Tibial nerve (tissue), 4 donors: ENCODE measurements around the gene KRT1. TPM values are rescaled to one million over a fixed set of nuclear protein-coding genes. Genes with fewer than 3 reads are reported as not detected.

Experiments used
- DNase-seq, 2 donors: peaks; one replicate each; pipeline ENCODE4 v3.0.0-alpha.2; 2019; ENCODE audit warnings: low spot score in 2 of 2
- H3K27ac ChIP-seq, 4 donors: fragments of 200-600 bp; sonication (generic) in 3 of 4; one replicate each; pipeline ENCODE4 v1.5.1; 2017 to 2019; ENCODE audit warnings: mild to moderate bottlenecking in 1 of 4
- H3K27me3 ChIP-seq, 2 donors: fragments of 200-600 bp; sonication (generic) in 1 of 2; one replicate each; pipeline versions ENCODE4 v1.5.1 to v1.6.0; 2017 to 2019
- H3K36me3 ChIP-seq, 3 donors: fragments of 200-600 bp; sonication (generic); one replicate each; pipeline ENCODE4 v1.5.1; 2018 to 2019
- H3K4me1 ChIP-seq, 4 donors: fragments of 200-600 bp; sonication (generic) in 3 of 4; one replicate each; pipeline ENCODE4 v1.5.1; 2017 to 2019
- H3K4me3 ChIP-seq, 4 donors: fragments of 200-600 bp; sonication (generic) in 3 of 4; one replicate each; pipeline ENCODE4 v1.5.1; 2017 to 2019; ENCODE audit warnings: mild to moderate bottlenecking in 1 of 4, moderate library complexity in 1 of 4
- H3K9me3 ChIP-seq, 4 donors: fragments of 200-600 bp; sonication (generic) in 3 of 4; one replicate each; pipeline ENCODE4 v1.5.1; 2017 to 2019
- CTCF ChIP-seq, 5 experiments: fragments of 200-600 bp in 3 of 5; fragments of 450-650 bp in 2 of 5; sonication (generic) in 3 of 5; IDR thresholded peaks; one replicate each; pipeline ENCODE4 v1.5.1; 2016 to 2019; ENCODE audit warnings: antibody characterized with exemption in 5 of 5, mild to moderate bottlenecking in 3 of 5, moderate library complexity in 2 of 5
- EP300 ChIP-seq, 2 donors: sonication (generic); formaldehyde crosslinking; IDR thresholded peaks; one replicate each; pipeline ENCODE4 v1.6.1; 2017; ENCODE audit warnings: antibody characterized with exemption in 2 of 2, mild to moderate bottlenecking in 1 of 2
- POLR2A ChIP-seq, 2 donors: fragments of 450-650 bp; IDR thresholded peaks; one replicate each; pipeline ENCODE4 v1.6.1; 2017; ENCODE audit warnings: antibody characterized with exemption in 2 of 2, mild to moderate bottlenecking in 2 of 2, moderate library complexity in 2 of 2
- WGBS, 2 donors: methylation state at CpG; one replicate each; pipeline ENCODE4 v1.1.5; 2018; 5-methylcytosine and 5-hydroxymethylcytosine counted together
- total RNA-seq, 4 donors: library from RNA; depleted of rRNA; stranded (reverse); fragments of >200 nt; gene quantifications; one replicate each; pipeline ENCODE4 v1.1.0, GENCODE V29; 2016

The KRT1 gene
- total RNA-seq, 4 donors from 2014 or later, result not detected

GRCh38 chr12:52675301-52675701 lies 4.9 kb downstream of the KRT1 start:
- H3K36me3 ChIP-seq, result no peaks in the 10 kb centered on the region
- no peak overlapping the region for H3K27ac ChIP-seq
- no peaks in the 10 kb centered on the region for H3K9me3 ChIP-seq
- WGBS, 2 donors, result 89 to 93% methylated on average over 24 to 28 of the region's 28 CpGs
- TF ChIP-seq EP300 (IDR thresholded peaks at IDR 0.05) (no peak), POLR2A (IDR thresholded peaks at IDR 0.05) (no peak), CTCF (IDR thresholded peaks at IDR 0.05) (no peak)
- no peak for DNase-seq
- peaks cover 0 to 11% of the 10 kb centered on the region in 2 donors for H3K27me3 ChIP-seq
- no peak overlapping the region for H3K4me3 ChIP-seq
- H3K4me1 ChIP-seq, result no peaks in the 10 kb centered on the region

- Histone ChIP-seq H3K4me3 (no peak overlapping the region), H3K27me3 (peaks cover 0 to 13% of the 10 kb centered on the region in 2 donors), H3K4me1 (no peaks in the 10 kb centered on the region), H3K27ac (no peak overlapping the region), H3K9me3 (no peaks in the 10 kb centered on the region), H3K36me3 (no peaks in the 10 kb centered on the region)
- WGBS, 2 donors, result 87 to 93% methylated on average over 4 of the region's 4 CpGs
- DNase-seq, result no peak
- TF ChIP-seq POLR2A (IDR thresholded peaks at IDR 0.05) (no peak), EP300 (IDR thresholded peaks at IDR 0.05) (no peak), CTCF (IDR thresholded peaks at IDR 0.05) (no peak)
These were observed 5.8 kb downstream of the KRT1 start for GRCh38 chr12:52674433-52674775.

GRCh38 chr12:52673713-52674432 lies 6.3 kb downstream of the KRT1 start:
- Histone ChIP-seq H3K4me1 (no peaks in the 10 kb centered on the region), H3K36me3 (no peaks in the 10 kb centered on the region), H3K9me3 (no peaks in the 10 kb centered on the region), H3K27ac (no peak overlapping the region), H3K27me3 (peaks cover 0 to 14% of the 10 kb centered on the region in 2 donors), H3K4me3 (no peak overlapping the region)
- DNase-seq, result no peak
- WGBS, 2 donors, result 75 to 76% methylated on average over 3 of the region's 3 CpGs
- TF ChIP-seq CTCF (IDR thresholded peaks at IDR 0.05), result no peak
- TF ChIP-seq POLR2A (IDR thresholded peaks at IDR 0.05), result no peak
- TF ChIP-seq EP300 (IDR thresholded peaks at IDR 0.05), result no peak

GRCh38 chr12:52673217-52673616 lies 7.0 kb downstream of the KRT1 start:
- TF ChIP-seq EP300 (IDR thresholded peaks at IDR 0.05), result no peak
- no peak for TF ChIP-seq POLR2A (IDR thresholded peaks at IDR 0.05)
- no peak for TF ChIP-seq CTCF (IDR thresholded peaks at IDR 0.05)
- Histone ChIP-seq H3K27ac (no peak overlapping the region), H3K4me3 (no peak overlapping the region), H3K27me3 (peaks cover 0 to 14% of the 10 kb centered on the region in 2 donors), H3K36me3 (no peaks in the 10 kb centered on the region), H3K4me1 (no peaks in the 10 kb centered on the region), H3K9me3 (no peaks in the 10 kb centered on the region)
- no peak for DNase-seq
- whole genome bisulfite sequencing, 2 donors, result 56 to 68% methylated on average over 5 of the region's 5 CpGs

- no peaks in the 10 kb centered on the region for H3K4me1 ChIP-seq
- TF ChIP-seq EP300 (IDR thresholded peaks at IDR 0.05), result no peak
- TF ChIP-seq POLR2A (IDR thresholded peaks at IDR 0.05), result no peak
- WGBS, 2 donors, result 19 to 51% methylated on average over 2 of the region's 2 CpGs
- H3K27me3 ChIP-seq, result peaks cover 0 to 14% of the 10 kb centered on the region in 2 donors
- no peaks in the 10 kb centered on the region for H3K9me3 ChIP-seq
- no peak overlapping the region for H3K4me3 ChIP-seq
- no peaks in the 10 kb centered on the region for H3K36me3 ChIP-seq
- DNase-seq, result no peak
- H3K27ac ChIP-seq, result no peak overlapping the region
These were observed 7.8 kb downstream of the KRT1 start for GRCh38 chr12:52672321-52672933.
